ENCODE measurements around the gene OR6B3.

The OR6B3 gene

DNA sequence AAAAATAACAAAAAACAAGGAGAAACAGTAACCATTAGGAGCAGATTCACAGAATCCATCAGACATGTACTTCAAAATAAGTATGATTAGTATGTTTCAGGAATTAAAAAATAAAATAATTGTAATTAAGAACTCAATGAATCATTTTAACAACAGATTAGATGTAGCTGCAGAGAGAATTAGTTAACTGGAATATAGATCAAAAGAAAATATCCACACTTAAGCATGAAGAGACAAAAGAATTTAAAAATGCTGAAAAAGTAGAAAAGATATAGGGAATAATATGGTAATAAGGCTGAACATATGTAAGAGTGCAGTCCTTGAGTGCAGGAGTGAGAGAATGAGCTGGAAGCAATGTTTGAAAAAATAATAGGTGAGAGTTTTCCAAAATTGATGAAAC lies 24.1 kb upstream of the OR6B3 start:
- no peak for DNase-seq (ENCODE audit: extremely low spot score)
- ChIA-PET CTCF (no interaction called here), POLR2A (no interaction called here)
- TF ChIP-seq, protein P1, sequence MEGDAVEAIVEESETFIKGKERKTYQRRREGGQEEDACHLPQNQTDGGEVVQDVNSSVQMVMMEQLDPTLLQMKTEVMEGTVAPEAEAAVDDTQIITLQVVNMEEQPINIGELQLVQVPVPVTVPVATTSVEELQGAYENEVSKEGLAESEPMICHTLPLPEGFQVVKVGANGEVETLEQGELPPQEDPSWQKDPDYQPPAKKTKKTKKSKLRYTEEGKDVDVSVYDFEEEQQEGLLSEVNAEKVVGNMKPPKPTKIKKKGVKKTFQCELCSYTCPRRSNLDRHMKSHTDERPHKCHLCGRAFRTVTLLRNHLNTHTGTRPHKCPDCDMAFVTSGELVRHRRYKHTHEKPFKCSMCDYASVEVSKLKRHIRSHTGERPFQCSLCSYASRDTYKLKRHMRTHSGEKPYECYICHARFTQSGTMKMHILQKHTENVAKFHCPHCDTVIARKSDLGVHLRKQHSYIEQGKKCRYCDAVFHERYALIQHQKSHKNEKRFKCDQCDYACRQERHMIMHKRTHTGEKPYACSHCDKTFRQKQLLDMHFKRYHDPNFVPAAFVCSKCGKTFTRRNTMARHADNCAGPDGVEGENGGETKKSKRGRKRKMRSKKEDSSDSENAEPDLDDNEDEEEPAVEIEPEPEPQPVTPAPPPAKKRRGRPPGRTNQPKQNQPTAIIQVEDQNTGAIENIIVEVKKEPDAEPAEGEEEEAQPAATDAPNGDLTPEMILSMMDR (IDR thresholded peaks at IDR 0.05; ENCODE audit: control extremely low read depth, extremely low read depth, low read depth, missing control alignments), result no peak

DNA sequence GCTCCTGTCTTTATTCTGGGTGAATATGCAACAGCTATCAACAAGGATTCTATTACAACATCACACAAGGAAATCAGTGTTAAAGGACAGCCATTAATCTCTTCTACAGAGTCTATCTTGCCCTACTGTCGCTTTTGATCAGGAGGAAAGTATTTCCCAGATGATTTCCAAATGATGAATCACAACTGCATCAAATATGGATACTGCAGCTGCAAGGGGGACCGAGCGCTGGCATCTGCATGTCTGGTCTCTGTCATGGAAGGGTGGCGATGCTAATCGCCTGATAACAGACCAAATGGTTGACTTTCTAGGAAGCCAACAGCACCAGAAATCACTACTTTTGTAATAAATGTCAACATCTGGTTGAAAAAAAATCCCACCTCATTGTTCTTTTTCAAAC lies 21.2 kb upstream of the OR6B3 start:
- ChIA-PET CTCF (no interaction called here), POLR2A (no interaction called here)
- no peak for DNase-seq (ENCODE audit: extremely low spot score)
- TF ChIP-seq, protein P1 (IDR thresholded peaks at IDR 0.05; ENCODE audit: control extremely low read depth, extremely low read depth, low read depth, missing control alignments), result no peak

DNA sequence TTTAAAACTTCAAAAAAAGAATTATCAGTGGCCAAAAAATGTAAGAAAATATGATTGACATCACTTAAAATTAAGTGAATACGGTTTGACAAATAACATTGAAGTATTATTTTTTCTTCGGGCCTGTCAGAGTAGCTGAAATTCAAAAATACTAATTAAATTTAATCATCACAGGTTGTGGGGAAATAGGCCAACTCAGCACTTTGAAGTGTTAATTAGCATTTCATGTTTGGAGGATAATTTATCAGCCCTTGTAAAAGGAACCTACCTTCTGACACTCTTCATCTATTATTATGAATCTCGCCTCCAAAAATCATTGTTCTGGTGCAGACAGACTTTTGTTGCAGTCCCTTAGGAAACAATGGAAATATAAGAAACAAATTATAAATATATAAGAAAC lies 17.6 kb upstream of the OR6B3 start:
- ChIA-PET POLR2A (no interaction called here), CTCF (interaction anchor here (1.6 kb wide), 1 partner anchor 10 kb away, joined by 8 read pairs; no protein-coding TSS in a partner anchor)
- no peak for DNase-seq (ENCODE audit: extremely low spot score)
- TF ChIP-seq, protein P1 (IDR thresholded peaks at IDR 0.05; ENCODE audit: control extremely low read depth, extremely low read depth, low read depth, missing control alignments), result no peak

DNA sequence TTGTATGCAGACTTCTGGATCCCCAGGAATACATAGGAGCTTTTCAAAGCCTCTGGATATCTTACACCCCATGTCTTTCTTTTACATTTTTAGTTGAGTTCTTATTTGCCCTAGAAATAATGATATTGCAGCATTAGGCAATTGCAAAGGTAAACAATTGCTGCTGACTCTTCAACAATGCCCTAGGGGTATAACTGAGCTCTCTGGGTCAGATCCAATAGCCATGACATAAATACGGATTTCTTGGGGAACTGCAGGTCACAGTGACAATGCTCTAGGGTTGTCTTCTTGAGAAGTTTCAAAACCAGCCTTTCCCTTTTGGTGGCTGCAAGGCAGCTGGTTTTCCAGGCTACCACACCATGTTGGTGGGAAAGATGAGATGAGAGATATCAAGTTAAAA lies 16.5 kb upstream of the OR6B3 start:
- ChIA-PET POLR2A (no interaction called here), CTCF (no interaction called here)
- DNase-seq (ENCODE audit: extremely low spot score), result no peak
- TF ChIP-seq, protein P1 (IDR thresholded peaks at IDR 0.05; ENCODE audit: control extremely low read depth, extremely low read depth, low read depth, missing control alignments), result no peak

DNA sequence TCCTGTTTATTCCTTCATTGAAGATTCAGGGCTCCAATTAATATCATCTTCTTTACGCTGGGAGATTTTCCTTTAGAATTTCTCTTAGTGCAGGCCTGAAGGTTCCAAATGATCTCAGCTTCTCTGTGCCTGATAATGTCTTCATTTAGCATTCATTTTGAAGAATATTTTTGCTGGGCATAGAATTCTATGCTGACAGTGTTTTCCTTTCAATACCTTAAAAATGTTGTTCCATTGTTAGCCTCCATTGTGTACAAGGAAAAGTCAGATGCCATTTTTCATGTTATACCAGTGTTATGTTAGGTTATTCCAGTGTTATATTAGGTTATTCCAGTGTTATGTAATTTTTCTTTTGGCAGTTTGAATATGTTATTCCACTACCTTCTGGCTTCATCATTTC lies 14.9 kb upstream of the OR6B3 start:
- DNase-seq (ENCODE audit: extremely low spot score), result no peak
- POLR2A ChIA-PET, result no interaction called here
- CTCF ChIA-PET, result no interaction called here
- TF ChIP-seq, protein P1 (IDR thresholded peaks at IDR 0.05; ENCODE audit: control extremely low read depth, extremely low read depth, low read depth, missing control alignments), result no peak

DNA sequence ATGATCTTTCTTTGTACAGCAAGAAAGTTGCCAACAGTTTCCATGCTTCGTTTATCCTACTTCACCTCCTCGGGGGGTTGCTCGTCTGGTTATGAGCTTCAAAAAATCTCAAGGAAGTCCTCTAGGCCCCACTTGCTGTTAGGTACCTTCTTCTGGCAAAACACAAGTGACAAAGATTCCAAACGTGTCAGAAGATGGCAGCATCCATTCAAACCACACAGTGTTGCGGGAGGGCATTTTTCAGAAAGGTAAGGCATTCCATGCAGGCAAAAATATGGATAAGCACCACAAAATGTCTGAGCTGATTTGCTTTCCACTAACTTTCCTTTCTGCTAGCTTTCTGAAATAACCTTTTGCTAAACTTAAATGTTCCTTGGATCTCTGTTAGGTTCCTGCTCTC lies 13.2 kb upstream of the OR6B3 start:
- ChIA-PET POLR2A (no interaction called here), CTCF (interaction anchor here (2.0 kb wide), 1 partner anchor 77 kb away, joined by 12 read pairs; no protein-coding TSS in a partner anchor)
- TF ChIP-seq, protein P1 (IDR thresholded peaks at IDR 0.05; ENCODE audit: control extremely low read depth, extremely low read depth, low read depth, missing control alignments), result no peak
- no peak for DNase-seq (ENCODE audit: extremely low spot score)

DNA sequence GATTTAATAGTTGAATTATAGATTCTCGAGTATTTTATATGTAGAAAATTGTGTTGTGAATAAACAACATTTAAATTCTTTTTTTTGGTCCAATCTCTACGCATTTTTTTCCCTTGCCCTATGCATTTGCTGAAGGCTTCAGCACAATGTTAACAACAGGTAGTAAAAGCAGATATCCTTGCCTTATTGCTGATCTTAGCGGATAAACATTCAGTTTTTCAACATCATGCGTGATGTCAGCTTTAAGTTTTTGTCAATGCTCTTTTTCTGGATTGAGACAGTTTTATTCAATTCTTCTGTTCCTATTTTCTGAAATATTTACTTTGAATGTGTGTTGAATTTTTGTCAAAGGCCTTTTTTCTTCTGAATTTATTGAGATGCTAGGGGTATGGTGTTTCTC lies 11.6 kb upstream of the OR6B3 start:
- no peak for DNase-seq (ENCODE audit: extremely low spot score)
- TF ChIP-seq, protein P1 (IDR thresholded peaks at IDR 0.05; ENCODE audit: control extremely low read depth, extremely low read depth, low read depth, missing control alignments), result no peak
- POLR2A ChIA-PET, result no interaction called here
- CTCF ChIA-PET, result no interaction called here
